Fibroblast of villous mesenchyme (primary cell): ENCODE data around the gene ADAMTS17. TPM values are rescaled to one million over a fixed set of nuclear protein-coding genes. Genes with fewer than 3 reads are reported as not detected.

Source experiments
- DNase-seq: peaks from one replicate; pipeline ENCODE4 v3.0.0-alpha.2; 2010; ENCODE audit warnings: low read depth
- H3K4me3 ChIP-seq: 2 replicates; pipeline ENCODE4 v1.5.1; 2011; ENCODE audit warnings: low read depth, mild to moderate bottlenecking, low read length
- total RNA-seq: library from RNA; depleted of rRNA; stranded (reverse); fragments of >200 nt; gene quantifications from 2 replicates; pipeline ENCODE4 v1.2.3, GENCODE V29; 2012
- TF ChIP-seq, protein P1 (sequence below): IDR thresholded peaks from 2 replicates; pipeline ENCODE4 v1.5.1; 2012; ENCODE audit warnings: low read depth, mild to moderate bottlenecking, low read length; ENCODE audit not compliant: insufficient read depth

ADAMTS17 gene
- total RNA-seq, 1 donor: under 0.01 TPM

GRCh38 chr15:100215843-100216169 is 126.0 kb downstream of the ADAMTS17 start:
- H3K4me3 ChIP-seq: no peak overlapping the region
- TF ChIP-seq, protein P1, sequence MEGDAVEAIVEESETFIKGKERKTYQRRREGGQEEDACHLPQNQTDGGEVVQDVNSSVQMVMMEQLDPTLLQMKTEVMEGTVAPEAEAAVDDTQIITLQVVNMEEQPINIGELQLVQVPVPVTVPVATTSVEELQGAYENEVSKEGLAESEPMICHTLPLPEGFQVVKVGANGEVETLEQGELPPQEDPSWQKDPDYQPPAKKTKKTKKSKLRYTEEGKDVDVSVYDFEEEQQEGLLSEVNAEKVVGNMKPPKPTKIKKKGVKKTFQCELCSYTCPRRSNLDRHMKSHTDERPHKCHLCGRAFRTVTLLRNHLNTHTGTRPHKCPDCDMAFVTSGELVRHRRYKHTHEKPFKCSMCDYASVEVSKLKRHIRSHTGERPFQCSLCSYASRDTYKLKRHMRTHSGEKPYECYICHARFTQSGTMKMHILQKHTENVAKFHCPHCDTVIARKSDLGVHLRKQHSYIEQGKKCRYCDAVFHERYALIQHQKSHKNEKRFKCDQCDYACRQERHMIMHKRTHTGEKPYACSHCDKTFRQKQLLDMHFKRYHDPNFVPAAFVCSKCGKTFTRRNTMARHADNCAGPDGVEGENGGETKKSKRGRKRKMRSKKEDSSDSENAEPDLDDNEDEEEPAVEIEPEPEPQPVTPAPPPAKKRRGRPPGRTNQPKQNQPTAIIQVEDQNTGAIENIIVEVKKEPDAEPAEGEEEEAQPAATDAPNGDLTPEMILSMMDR: no peak
- no peak for DNase-seq

GRCh38 chr15:100215031-100215842 is 126.5 kb downstream of the ADAMTS17 start:
- no peak overlapping the region for H3K4me3 ChIP-seq
- TF ChIP-seq, protein P1: no peak
- DNase-seq: no peak

DNA sequence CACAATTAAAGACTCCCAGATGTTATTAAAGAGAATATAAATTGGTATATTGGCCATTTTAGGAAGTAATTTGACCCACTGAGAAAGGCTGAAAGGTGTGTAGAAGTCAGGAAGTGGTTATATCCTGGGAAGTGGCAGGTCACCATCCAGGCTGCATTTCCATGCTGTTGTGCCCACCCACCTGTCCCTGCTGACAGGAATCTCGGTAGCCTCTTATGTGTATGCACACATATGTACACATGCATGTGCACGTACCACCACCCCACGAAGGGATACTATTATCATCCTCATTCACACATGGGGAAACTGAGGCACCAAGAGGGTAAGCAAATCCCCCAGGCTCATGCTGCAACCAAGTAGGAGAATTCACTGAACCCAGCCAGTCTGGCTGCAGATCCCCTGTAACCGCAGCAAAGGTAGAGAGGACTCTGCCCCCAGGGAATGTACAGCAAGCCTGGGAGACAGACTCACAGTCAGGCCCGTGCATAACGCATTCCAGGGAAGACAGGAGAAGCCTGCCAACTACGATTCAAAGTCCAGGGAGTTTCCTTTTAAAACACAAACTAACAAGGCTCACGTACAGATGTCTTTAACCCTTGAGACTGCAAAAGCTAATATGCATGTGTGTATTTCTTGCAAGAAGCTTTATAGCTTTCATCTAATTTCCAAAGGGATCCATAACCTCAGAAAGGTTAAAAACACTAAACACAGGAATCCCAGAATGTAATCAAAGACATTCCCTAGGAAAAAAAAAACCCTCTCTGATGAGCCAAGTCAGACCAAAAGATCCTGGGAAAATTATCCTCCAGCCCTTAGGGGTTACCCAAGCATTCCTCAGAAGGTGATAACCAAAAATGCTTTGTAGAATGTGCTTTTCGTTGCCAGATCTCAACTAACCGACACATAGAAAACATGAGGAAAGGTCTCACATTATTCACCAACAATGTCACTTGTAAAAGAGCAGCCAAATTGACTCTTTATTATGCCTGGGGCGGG is 129.6 kb downstream of the ADAMTS17 start:
- TF ChIP-seq, protein P1: no peak
- H3K4me3 ChIP-seq: no peak overlapping the region
- peak; percentile 11 for DNase-seq

GRCh38 chr15:100210338-100210737 is 131.4 kb downstream of the ADAMTS17 start:
- H3K4me3 ChIP-seq: no peak overlapping the region
- TF ChIP-seq, protein P1: no peak
- no peak for DNase-seq

- TF ChIP-seq, protein P1: no peak
- no peak for DNase-seq
- H3K4me3 ChIP-seq: no peak overlapping the region
Observed at GRCh38 chr15:100208921-100209603, 132.7 kb downstream of the ADAMTS17 start.

DNA sequence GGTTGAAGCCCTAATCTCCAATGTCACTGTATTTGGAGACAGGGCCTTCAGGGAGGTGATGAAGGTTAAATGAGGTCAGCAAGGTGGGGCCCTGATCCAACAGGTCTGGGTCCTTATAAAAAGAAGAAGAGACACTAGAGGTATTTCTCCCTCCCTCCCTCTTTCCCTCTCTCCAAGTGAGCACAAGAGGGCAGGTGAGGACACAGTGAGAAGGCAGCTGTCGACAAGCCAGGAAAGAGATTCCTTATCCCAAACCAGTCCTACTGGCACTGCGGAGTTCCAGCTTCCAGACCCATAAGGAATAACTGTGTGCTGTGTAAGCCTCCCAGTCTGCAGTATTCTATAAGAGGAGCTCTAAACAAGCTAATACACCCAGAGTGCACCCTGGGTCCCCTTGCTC is 134.7 kb downstream of the ADAMTS17 start:
- no peak for DNase-seq
- TF ChIP-seq, protein P1: no peak
- H3K4me3 ChIP-seq: no peak overlapping the region
